ENCODE data around the gene PLEKHA5. TPM values are rescaled to one million over a fixed set of nuclear protein-coding genes. Genes with fewer than 3 reads are reported as not detected.

PLEKHA5 gene
- polyA plus RNA-seq, 3 donors, result 0.35 to 0.79 (median 0.41) TPM

DNA sequence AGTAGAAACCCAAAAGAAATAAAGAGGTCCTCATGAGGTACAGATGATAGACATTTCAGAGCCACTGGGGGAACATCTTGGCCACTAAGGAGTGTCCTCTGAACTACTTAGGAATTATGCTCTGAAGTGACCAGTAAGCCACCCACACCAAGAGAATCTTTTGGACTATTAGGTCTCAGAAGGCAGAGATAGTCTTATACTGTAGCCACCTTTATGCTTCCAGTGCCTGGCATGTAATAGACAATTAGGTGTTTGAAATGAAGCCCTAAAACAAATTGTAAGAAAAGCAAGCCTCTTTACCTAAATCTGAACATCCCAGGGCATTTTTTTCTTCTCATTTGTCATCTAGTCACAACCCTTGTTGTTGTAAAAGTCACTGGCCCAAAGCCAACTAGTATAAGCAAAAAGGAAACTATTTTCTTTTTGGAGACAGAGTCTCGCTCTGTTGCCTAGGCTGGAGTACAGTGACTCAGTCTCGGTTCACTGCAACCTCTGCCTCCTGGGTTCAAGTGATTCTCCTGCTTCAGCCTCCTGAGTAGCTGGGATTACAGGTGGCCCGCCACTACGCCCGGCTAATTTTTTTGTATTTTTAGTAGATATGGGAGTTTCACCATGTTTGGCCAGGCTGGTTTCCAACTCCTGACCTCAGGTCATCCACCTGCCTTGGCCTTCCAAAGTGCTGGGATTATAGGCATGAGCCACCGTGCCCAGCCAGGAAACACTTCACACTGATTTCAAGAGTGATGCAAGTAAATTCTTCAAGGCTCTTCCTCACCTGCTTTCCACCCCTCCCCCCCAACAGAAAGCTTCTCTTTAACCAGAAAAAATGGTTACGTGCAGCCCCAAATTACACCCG, 11.1 kb downstream of the PLEKHA5 start:
- Mint-ChIP-seq H3K4me1 (peaks cover 2% of the 10 kb centered on the region), H3K27ac (no peak overlapping the region), H3K27me3 (ENCODE audit: low read depth in 3 of 3) (no peaks in the 10 kb centered on the region), H3K4me3 (no peak overlapping the region), H3K36me3 (no peaks in the 10 kb centered on the region), H3K9me3 (no peaks in the 10 kb centered on the region)
- Histone ChIP-seq H3K4me3 (replicated peaks in 1 of 3; ENCODE audit: low read depth in 2 of 3, low read length in 3 of 3) (no peak overlapping the region), H3K4me1 (ENCODE audit: control insufficient read depth in 1 of 2, insufficient read depth in 2 of 2, low read length in 2 of 2) (no peaks in the 10 kb centered on the region), H3K27me3 (ENCODE audit: control insufficient read depth in 2 of 2, insufficient read depth in 2 of 2, low read length in 2 of 2) (no peaks in the 10 kb centered on the region), H3K27ac (ENCODE audit: low read depth in 1 of 2, low read length in 2 of 2) (no peak overlapping the region), H2AFZ (ENCODE audit: insufficient read depth, low read depth, low read length, poor library complexity, severe bottlenecking) (no peak overlapping the region), H3K9me3 (replicated peaks in 1 of 2; ENCODE audit: control insufficient read depth in 1 of 2, insufficient read depth in 1 of 2, low read length in 2 of 2) (no peaks in the 10 kb centered on the region), H3K9ac (ENCODE audit: insufficient read depth, low read length, poor library complexity, severe bottlenecking) (no peak overlapping the region), H3K79me2 (ENCODE audit: insufficient read depth, low read length) (no peaks in the 10 kb centered on the region), H3K4me2 (replicated peaks; ENCODE audit: extremely low read depth, low read length, poor library complexity, severe bottlenecking) (no peak overlapping the region), H3K36me3 (replicated peaks in 1 of 2; ENCODE audit: control insufficient read depth in 1 of 2, insufficient read depth in 2 of 2, low read length in 2 of 2) (no peaks in the 10 kb centered on the region), H4K20me1 (ENCODE audit: insufficient read depth, low read length) (no peaks in the 10 kb centered on the region)
- no peak for TF ChIP-seq CTCF (IDR thresholded peaks at IDR 0.05)
- DNase-seq, result no peak
- intact Hi-C loops (cut with micrococcal nuclease), result no loop called here
- WGBS (ENCODE audit: insufficient coverage), result 84% methylated on average over 5 of the region's 8 CpGs

DNA sequence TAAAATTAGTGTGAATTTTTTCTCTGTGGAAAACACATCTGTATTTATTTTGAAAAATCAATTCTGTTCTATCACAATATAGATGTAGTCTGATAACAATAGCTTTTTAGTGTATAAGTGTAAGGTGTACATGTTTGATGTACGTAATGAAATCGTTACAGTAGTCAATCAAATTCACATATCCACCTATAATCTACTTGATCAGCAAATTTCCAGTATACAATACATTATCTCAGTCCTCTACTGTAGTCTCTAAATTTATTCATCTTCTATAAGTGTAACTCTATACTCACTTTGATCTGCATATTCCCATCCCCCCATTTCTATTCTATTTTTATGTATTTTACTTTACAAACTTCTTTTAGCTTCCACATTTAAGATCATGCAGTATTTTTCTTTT, 13.0 kb downstream of the PLEKHA5 start:
- Histone ChIP-seq H3K4me1 (ENCODE audit: control insufficient read depth in 1 of 2, insufficient read depth in 2 of 2, low read length in 2 of 2) (no peaks in the 10 kb centered on the region), H3K9ac (ENCODE audit: insufficient read depth, low read length, poor library complexity, severe bottlenecking) (no peak overlapping the region), H4K20me1 (ENCODE audit: insufficient read depth, low read length) (no peaks in the 10 kb centered on the region), H3K27ac (ENCODE audit: low read depth in 1 of 2, low read length in 2 of 2) (no peak overlapping the region), H3K4me3 (replicated peaks in 1 of 3; ENCODE audit: low read depth in 2 of 3, low read length in 3 of 3) (no peak overlapping the region), H3K4me2 (replicated peaks; ENCODE audit: extremely low read depth, low read length, poor library complexity, severe bottlenecking) (no peak overlapping the region), H3K27me3 (ENCODE audit: control insufficient read depth in 2 of 2, insufficient read depth in 2 of 2, low read length in 2 of 2) (no peaks in the 10 kb centered on the region), H3K79me2 (ENCODE audit: insufficient read depth, low read length) (no peaks in the 10 kb centered on the region), H2AFZ (ENCODE audit: insufficient read depth, low read depth, low read length, poor library complexity, severe bottlenecking) (no peak overlapping the region), H3K36me3 (replicated peaks in 1 of 2; ENCODE audit: control insufficient read depth in 1 of 2, insufficient read depth in 2 of 2, low read length in 2 of 2) (no peaks in the 10 kb centered on the region), H3K9me3 (replicated peaks in 1 of 2; ENCODE audit: control insufficient read depth in 1 of 2, insufficient read depth in 1 of 2, low read length in 2 of 2) (no peaks in the 10 kb centered on the region)
- Mint-ChIP-seq H3K36me3 (no peaks in the 10 kb centered on the region), H3K27me3 (ENCODE audit: low read depth in 3 of 3) (no peaks in the 10 kb centered on the region), H3K27ac (no peak overlapping the region), H3K9me3 (no peaks in the 10 kb centered on the region), H3K4me1 (peaks cover 1% of the 10 kb centered on the region), H3K4me3 (no peak overlapping the region)
- intact Hi-C loops (cut with micrococcal nuclease), result no loop called here
- no peak for TF ChIP-seq CTCF (IDR thresholded peaks at IDR 0.05)
- no CpG with 5 or more reads among the region's 2 CpGs for WGBS (ENCODE audit: insufficient coverage)
- no peak for DNase-seq
